GM06990 (cell line): ENCODE results near the gene DGCR6.
"Not testable (repeated sequence)": the region's sequence is repeated elsewhere in the genome, so short reads cannot be mapped to it uniquely, and the experiment has no call there.

Source experiments
- DNase-seq: peaks from one replicate; pipeline ENCODE4 v3.0.0-alpha.2; 2011; ENCODE audit not compliant: insufficient read length; ENCODE audit errors: extremely low read depth
- H3K27me3 ChIP-seq: replicated peaks from 2 replicates; pipeline ENCODE4 v1.6.0; 2011; ENCODE audit warnings: low read length; ENCODE audit not compliant: control insufficient read depth, insufficient read depth
- H3K36me3 ChIP-seq: 2 replicates; pipeline ENCODE4 v1.5.1; 2011; ENCODE audit warnings: low read length; ENCODE audit not compliant: control insufficient read depth, insufficient read depth
- H3K4me3 ChIP-seq: replicated peaks from 2 replicates; pipeline ENCODE4 v1.5.1; 2011; ENCODE audit warnings: low read depth, mild to moderate bottlenecking, control low read depth, low read length
- CTCF ChIP-seq: IDR thresholded peaks from 2 replicates; pipeline ENCODE4 v1.5.1; 2011; ENCODE audit warnings: low read length, control low read depth, mild to moderate bottlenecking, inconsistent platforms; ENCODE audit not compliant: insufficient read depth, poor library complexity, severe bottlenecking

The DGCR6 gene

DNA sequence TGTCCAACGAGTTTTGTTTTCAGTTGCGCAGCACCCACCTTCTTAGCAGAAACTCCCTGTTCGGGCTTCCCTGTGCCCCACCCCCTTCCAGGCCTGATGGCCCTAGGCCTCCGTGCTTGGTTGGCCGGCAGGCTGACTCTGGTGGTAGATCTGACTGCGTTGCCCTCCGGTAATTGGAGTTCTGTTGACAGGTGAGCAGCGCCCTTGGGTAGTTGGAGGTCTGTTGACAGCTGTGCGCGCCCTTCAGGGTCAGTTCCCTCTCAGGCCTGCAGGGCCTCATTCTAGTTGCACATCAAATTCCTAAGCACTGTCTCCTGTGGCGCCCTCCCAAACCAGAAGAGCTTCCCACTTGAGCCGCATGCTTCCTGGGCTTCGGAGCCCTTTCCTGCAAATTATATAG is 776 bp downstream of the DGCR6 start:
- Histone ChIP-seq H3K4me3 (no peak overlapping the region), H3K27me3 (no peaks in the 10 kb centered on the region), H3K36me3 (no peaks in the 10 kb centered on the region)
- TF ChIP-seq CTCF, result no peak
- no peak for DNase-seq

GRCh38 chr22:18909556-18909955 is 3.4 kb downstream of the DGCR6 start:
- no peak for DNase-seq
- Histone ChIP-seq H3K36me3 (no peaks in the 10 kb centered on the region), H3K4me3 (no peak overlapping the region), H3K27me3 (no peaks in the 10 kb centered on the region)
- no peak for TF ChIP-seq CTCF

- H3K27me3 ChIP-seq, DNase-seq, H3K4me3 ChIP-seq, H3K36me3 ChIP-seq: not testable (repeated sequence)
These were observed 5.4 kb downstream of the DGCR6 start for GRCh38 chr22:18911535-18911934.

- H3K4me3 ChIP-seq, DNase-seq, H3K36me3 ChIP-seq, H3K27me3 ChIP-seq: not testable (repeated sequence)
These were observed 6.3 kb downstream of the DGCR6 start for GRCh38 chr22:18912264-18912946.

GRCh38 chr22:18914558-18914957 is 8.4 kb downstream of the DGCR6 start:
- DNase-seq, H3K36me3 ChIP-seq, H3K27me3 ChIP-seq, H3K4me3 ChIP-seq: not testable (repeated sequence)

DNA sequence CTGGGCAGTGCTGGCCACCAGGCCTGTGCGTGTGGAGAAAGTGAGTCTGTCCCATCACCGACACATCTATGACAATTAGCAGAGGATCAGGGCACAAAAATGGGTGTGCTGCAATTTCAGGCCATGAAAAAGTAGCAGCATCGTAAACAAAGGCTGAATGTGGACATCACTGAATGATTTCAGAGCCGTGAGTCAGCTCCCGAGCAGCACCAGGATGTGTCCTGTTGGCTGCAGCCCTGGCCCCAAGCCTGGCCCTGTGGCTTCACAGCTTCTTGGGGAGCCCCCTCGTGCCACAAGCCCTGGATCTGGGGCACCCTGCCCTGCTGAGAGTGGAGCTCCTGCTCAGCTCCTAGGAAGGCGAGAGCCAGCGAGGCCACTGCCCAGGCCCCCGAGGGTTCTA is 9.4 kb downstream of the DGCR6 start:
- not testable (repeated sequence) for DNase-seq, H3K36me3 ChIP-seq, H3K4me3 ChIP-seq, H3K27me3 ChIP-seq

- not testable (repeated sequence) for H3K4me3 ChIP-seq, DNase-seq, H3K27me3 ChIP-seq, H3K36me3 ChIP-seq
These were observed 11.7 kb downstream of the DGCR6 start for GRCh38 chr22:18917818-18918217.

DNA sequence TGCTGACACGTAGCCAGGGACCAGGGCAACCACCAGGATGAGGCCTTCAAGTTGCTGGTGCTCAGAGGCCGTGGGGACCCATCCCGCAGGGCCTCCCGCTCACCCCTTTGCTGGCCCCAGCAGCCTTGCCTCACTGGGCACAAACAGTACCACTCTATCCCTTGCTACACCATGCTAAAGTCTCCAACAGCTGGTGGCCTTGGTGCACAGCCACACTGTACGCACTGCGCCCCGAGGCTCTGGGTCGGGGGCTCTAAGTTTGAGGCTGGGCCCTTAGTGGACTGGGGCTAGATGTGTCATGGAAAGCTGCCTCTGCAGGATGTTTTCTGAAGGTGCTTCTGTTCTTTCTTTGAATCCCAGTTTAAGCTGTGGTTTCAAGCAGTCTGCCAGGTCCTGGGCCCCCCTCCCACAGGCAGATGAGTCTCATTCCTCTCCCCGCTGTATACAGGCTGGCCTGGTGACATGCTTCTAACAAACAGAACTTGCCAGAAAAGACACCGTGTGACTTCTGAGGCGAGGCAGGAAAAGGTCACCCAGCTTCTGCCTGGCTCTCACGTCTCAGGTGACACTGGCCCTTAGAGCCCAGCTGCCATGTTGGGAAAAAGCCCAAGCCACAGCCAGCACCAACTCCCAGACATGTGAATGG is 14.3 kb downstream of the DGCR6 start:
- H3K36me3 ChIP-seq, H3K27me3 ChIP-seq, DNase-seq, H3K4me3 ChIP-seq: not testable (repeated sequence)
